Left lung (tissue), 14 donors: ENCODE results near the gene DHX58. TPM values are rescaled to one million over a fixed set of nuclear protein-coding genes. Genes with fewer than 3 reads are reported as not detected.

ENCODE experiments used
- ATAC-seq: fragments of 200-7000 bp; cut with Tn5 transposase; one replicate; pipeline ENCODE4 v1.9.1; 2020; ENCODE audit warnings: moderate library complexity
- DNase-seq, 4 donors: peaks; one replicate each; pipeline ENCODE4 v3.0.0-alpha.2; 2013 to 2020
- H3K27ac ChIP-seq, 2 donors: fragments of 200-600 bp; sonication (generic) in 1 of 2; one replicate each; pipeline versions ENCODE4 v1.5.0 to v1.8.0; 2020 to 2021
- H3K27me3 ChIP-seq, 2 donors: fragments of 200-600 bp; sonication (generic) in 1 of 2; one replicate each; pipeline versions ENCODE4 v1.5.0 to v1.8.0; 2020 to 2021
- H3K36me3 ChIP-seq, 2 donors: fragments of 200-600 bp; sonication (generic) in 1 of 2; one replicate each; pipeline versions ENCODE4 v1.5.0 to v1.8.0; 2020 to 2021
- H3K4me1 ChIP-seq, 2 donors: fragments of 200-600 bp; one replicate each; pipeline ENCODE4 v1.8.0; 2021
- H3K4me3 ChIP-seq, 2 donors: fragments of 200-600 bp; sonication (generic) in 1 of 2; one replicate each; pipeline versions ENCODE4 v1.5.0 to v1.8.0; 2020 to 2021; ENCODE audit warnings: mild to moderate bottlenecking in 1 of 2
- H3K9me3 ChIP-seq, 2 donors: fragments of 200-600 bp; sonication (generic) in 1 of 2; one replicate each; pipeline versions ENCODE4 v1.5.0 to v1.8.0; 2020 to 2021
- intact Hi-C, 2 donors: fragments of 100-400 bp; cut with DNase I; formaldehyde crosslinking; loops; one replicate each; pipeline versions ENCODE4 v1.11.2 to v1.14.2; 2022
- long read RNA-seq, 12 donors: library from polyadenylated mRNA in 2 of 12; unstranded in 2 of 12; transcript quantifications; one replicate each; pipeline ENCODE4 v2.0.0 and lab custom pipeline, GENCODE V29; 2019 to 2026
- polyA plus RNA-seq, 6 donors: library from polyadenylated mRNA; unstranded; fragments of 120-200 nt; gene quantifications; one replicate each; pipeline ENCODE4 v1.2.1, GENCODE V29; 2013; ENCODE audit not compliant: insufficient read length in 6 of 6
- total RNA-seq, 2 donors: library from RNA; stranded (reverse); fragmentation: NEBNext Ultra II Directional; extraction: Animal tissue kit (Norgen Biotek cat#: 25700); gene quantifications; one replicate each; pipeline ENCODE4 v1.2.1, GENCODE V29; 2021
- TF ChIP-seq, protein P1 (sequence below), 2 donors: fragments of 200-600 bp; sonication (generic) in 1 of 2; IDR thresholded peaks; one replicate each; pipeline versions ENCODE4 v1.5.0 to v1.8.0; 2021; ENCODE audit warnings: antibody characterized with exemption in 2 of 2
- donor health status: DM: no; HTN: yes; CAD: no.
- donor health status: DM: no; HTN: no; CAD: no.

Gene DHX58
- 10 to 100 TPM; 21.6 TPM for total RNA-seq
- 10 to 100 TPM; 15.4 to 22.4 (median 18.5) TPM for polyA plus RNA-seq
- long read RNA-seq, donor 1, partial matches to known transcripts, result 0 of 3 reads
- long read RNA-seq, donor 1, other reads (novel, unspliced or antisense), result 0 of 3 reads
- long read RNA-seq, donor 2, partial matches to known transcripts, result 0 of 2 reads
- long read RNA-seq, donor 2, other reads (novel, unspliced or antisense), result 0 of 2 reads
- long read RNA-seq, donor 3, partial matches to known transcripts, result 0 of 1 reads
- long read RNA-seq, donor 3, other reads (novel, unspliced or antisense), result 0 of 1 reads
- long read RNA-seq, donor 4, partial matches to known transcripts, result 1 of 7 reads
- long read RNA-seq, donor 4, other reads (novel, unspliced or antisense), result 4 of 7 reads
- long read RNA-seq, donor 5, partial matches to known transcripts, result 0 of 1 reads
- long read RNA-seq, donor 5, other reads (novel, unspliced or antisense), result 0 of 1 reads
- long read RNA-seq, donor 6, partial matches to known transcripts, result 0 of 2 reads
- long read RNA-seq, donor 6, other reads (novel, unspliced or antisense), result 0 of 2 reads
- long read RNA-seq, donor 7, result 0 reads
- long read RNA-seq, donor 8, result 0 reads
- long read RNA-seq, donor 9, result 0 reads
- long read RNA-seq, donor 10, partial matches to known transcripts, result 1 of 7 reads
- long read RNA-seq, donor 10, other reads (novel, unspliced or antisense), result 3 of 7 reads
- long read RNA-seq, donor 11, result 0 reads
- long read RNA-seq, donor 12, result 0 reads

DNA sequence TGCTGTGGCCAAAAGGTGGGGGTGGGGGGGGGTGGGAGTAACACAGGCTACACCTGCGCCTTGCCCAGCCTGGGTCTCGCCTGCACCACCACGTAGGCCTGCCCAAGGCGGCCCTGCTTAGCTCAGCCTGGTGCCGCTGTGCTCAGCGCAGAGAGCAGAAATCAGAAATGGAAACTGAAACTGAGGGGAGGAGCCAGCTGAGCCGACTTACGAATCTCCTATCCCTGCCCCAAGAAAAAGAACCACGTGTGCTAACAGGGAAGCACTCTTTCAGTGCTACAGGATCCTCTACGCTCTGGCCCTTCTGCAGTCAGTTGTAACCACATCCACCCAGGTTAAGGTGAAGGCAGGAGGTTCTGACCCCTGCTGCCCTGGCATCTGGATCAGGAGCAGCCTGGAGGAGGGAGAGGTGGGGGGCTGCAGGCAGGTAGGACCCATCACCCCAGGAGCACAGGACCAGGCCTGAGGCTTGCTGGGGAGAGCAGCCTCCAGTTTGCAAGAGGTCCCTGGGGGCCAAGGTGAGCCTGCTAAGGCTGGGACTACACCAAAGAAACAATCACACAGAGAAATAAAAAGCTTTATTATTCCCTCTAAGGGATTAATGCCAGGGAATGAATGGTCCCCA is at the start of gene DHX58:
Gene DHX58, minus strand, starts transcription at position 163 of the 625 bp plus-strand sequence. CDS start 822 bp downstream, outside the sequence.
- H3K9me3 ChIP-seq, result no peaks in the 10 kb centered on the region
- peaks cover 13 to 32% of the 10 kb centered on the region in 2 donors for H3K4me1 ChIP-seq
- ATAC-seq, result peak; percentile 90
- H3K4me3 ChIP-seq, result peak within 1 kb of the TSS; percentile 39 to 55
- peak within 1 kb of the TSS; percentile 90 to 91 for H3K27ac ChIP-seq
- H3K36me3 ChIP-seq, result peaks cover 0 to 35% of the 10 kb centered on the region in 2 donors
- DNase-seq, result peak; percentile 70 to 87 (median 84)
- H3K27me3 ChIP-seq, result no peaks in the 10 kb centered on the region
- TF ChIP-seq, protein P1, sequence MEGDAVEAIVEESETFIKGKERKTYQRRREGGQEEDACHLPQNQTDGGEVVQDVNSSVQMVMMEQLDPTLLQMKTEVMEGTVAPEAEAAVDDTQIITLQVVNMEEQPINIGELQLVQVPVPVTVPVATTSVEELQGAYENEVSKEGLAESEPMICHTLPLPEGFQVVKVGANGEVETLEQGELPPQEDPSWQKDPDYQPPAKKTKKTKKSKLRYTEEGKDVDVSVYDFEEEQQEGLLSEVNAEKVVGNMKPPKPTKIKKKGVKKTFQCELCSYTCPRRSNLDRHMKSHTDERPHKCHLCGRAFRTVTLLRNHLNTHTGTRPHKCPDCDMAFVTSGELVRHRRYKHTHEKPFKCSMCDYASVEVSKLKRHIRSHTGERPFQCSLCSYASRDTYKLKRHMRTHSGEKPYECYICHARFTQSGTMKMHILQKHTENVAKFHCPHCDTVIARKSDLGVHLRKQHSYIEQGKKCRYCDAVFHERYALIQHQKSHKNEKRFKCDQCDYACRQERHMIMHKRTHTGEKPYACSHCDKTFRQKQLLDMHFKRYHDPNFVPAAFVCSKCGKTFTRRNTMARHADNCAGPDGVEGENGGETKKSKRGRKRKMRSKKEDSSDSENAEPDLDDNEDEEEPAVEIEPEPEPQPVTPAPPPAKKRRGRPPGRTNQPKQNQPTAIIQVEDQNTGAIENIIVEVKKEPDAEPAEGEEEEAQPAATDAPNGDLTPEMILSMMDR (IDR thresholded peaks at IDR 0.05), result no peak
- intact Hi-C loops, result loop anchor here in 1 of 2 donors (10.0 kb wide), 1 partner anchor 88 kb away; the partner anchor contains the start of gene NKIRAS2

DNA sequence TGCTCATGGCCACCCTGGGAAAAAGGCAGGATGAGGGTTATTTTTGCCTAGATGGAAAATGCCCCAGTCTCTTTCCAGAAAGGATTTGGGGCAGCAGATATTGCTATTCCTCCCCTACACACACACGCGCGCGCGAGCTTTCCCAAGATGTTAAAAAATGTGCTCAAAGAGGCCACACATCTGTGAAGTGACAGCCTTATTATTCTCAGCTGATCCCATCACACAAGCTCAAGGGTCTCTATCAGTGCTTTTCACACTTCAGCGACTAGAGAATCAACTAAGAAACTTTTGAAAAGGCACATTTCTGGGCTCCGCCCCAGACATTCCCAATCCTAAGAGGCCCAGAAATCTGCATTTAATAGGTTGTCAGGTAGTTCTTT is 48.0 kb upstream of the DHX58 start:
- no peak for ATAC-seq
- H3K36me3 ChIP-seq, result no peaks in the 10 kb centered on the region
- TF ChIP-seq, protein P1 (IDR thresholded peaks at IDR 0.05), result no peak
- H3K27ac ChIP-seq, result no peak overlapping the region
- H3K4me3 ChIP-seq, result no peak overlapping the region
- H3K4me1 ChIP-seq, result peaks cover 0 to 21% of the 10 kb centered on the region in 2 donors
- no peak for DNase-seq
- no peaks in the 10 kb centered on the region for H3K27me3 ChIP-seq
- intact Hi-C loops, result no loop called here
- H3K9me3 ChIP-seq, result no peaks in the 10 kb centered on the region

GRCh38 chr17:42159796-42160530 is 47.4 kb upstream of the DHX58 start:
- no peaks in the 10 kb centered on the region for H3K27me3 ChIP-seq
- TF ChIP-seq, protein P1 (IDR thresholded peaks at IDR 0.05), result no peak
- no peak overlapping the region for H3K27ac ChIP-seq
- intact Hi-C loops, result no loop called here
- H3K4me3 ChIP-seq, result no peak overlapping the region
- no peaks in the 10 kb centered on the region for H3K36me3 ChIP-seq
- DNase-seq (no peak), ATAC-seq (no peak)
- H3K4me1 ChIP-seq, result peaks cover 0 to 25% of the 10 kb centered on the region in 2 donors
- no peaks in the 10 kb centered on the region for H3K9me3 ChIP-seq

DNA sequence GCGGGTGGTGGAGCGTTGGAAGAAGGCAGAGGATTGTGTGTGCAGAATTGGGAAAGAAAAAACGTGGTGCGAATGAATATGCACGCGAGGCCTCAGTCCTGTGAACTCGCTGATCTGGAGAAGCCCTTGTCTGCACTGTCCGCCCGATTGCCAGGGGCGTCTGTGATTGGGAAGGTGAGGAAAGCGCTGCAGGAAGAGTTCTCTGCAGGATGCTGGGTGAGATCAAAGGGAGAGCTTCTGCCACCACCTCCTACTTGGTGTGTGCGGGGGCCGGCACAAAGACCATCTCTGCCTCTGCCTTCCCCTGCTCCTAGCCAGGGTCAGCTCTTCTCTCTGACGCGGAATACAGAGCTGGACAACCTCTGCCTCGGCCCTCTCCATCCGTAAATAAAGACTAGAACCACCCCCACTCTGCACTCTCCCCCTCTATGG is 43.1 kb upstream of the DHX58 start:
- intact Hi-C loops, result no loop called here
- no peaks in the 10 kb centered on the region for H3K27me3 ChIP-seq
- H3K9me3 ChIP-seq, result no peaks in the 10 kb centered on the region
- TF ChIP-seq, protein P1 (IDR thresholded peaks at IDR 0.05), result no peak
- peak overlapping the region in 1 of 2 donors; percentile 90 for H3K27ac ChIP-seq
- peaks cover 0 to 12% of the 10 kb centered on the region in 2 donors for H3K36me3 ChIP-seq
- peaks cover 9 to 40% of the 10 kb centered on the region in 2 donors for H3K4me1 ChIP-seq
- peak overlapping the region; percentile 91 to 99 for H3K4me3 ChIP-seq
- ATAC-seq, result no peak
- no peak for DNase-seq
